H7 (cell line): ENCODE data around the gene FES. TPM values are rescaled to one million over a fixed set of nuclear protein-coding genes. Genes with fewer than 3 reads are reported as not detected.
A peak's percentile ranks its signal among the peaks of the same experiment; 100 is the strongest.

Source experiments
- DNase-seq: peaks from one replicate; pipeline ENCODE4 v3.0.0; 2012
- H3K27me3 ChIP-seq: 2 replicates; pipeline ENCODE4 v1.6.0; 2011; ENCODE audit warnings: mild to moderate bottlenecking, low read length; ENCODE audit not compliant: control insufficient read depth, insufficient read depth
- H3K36me3 ChIP-seq: replicated peaks from 2 replicates; pipeline ENCODE4 v1.5.1; 2011; ENCODE audit warnings: low read length; ENCODE audit not compliant: control insufficient read depth, insufficient read depth
- H3K4me3 ChIP-seq: 2 replicates; pipeline ENCODE4 v1.5.1; 2011; ENCODE audit warnings: low read depth, mild to moderate bottlenecking, control low read depth, low read length, moderate library complexity; ENCODE audit not compliant: insufficient read depth
- total RNA-seq: library from RNA; depleted of rRNA; stranded (reverse); fragments of >200 nt; shearing (Covaris generic); gene quantifications from 2 replicates; pipeline ENCODE4 v1.2.3, GENCODE V29; 2014

FES gene
- total RNA-seq, 1 experiment from 2014 or later, result 11.2 TPM

GRCh38 chr15:90855139-90855538, 29.2 kb upstream of the FES start:
- DNase-seq, result no peak
- Histone ChIP-seq H3K27me3 (no peaks in the 10 kb centered on the region), H3K4me3 (no peak overlapping the region), H3K36me3 (no peaks in the 10 kb centered on the region)

- Histone ChIP-seq H3K27me3 (no peaks in the 10 kb centered on the region), H3K4me3 (no peak overlapping the region), H3K36me3 (no peaks in the 10 kb centered on the region)
- DNase-seq, result no peak
Observed at GRCh38 chr15:90857337-90857736, 27.0 kb upstream of the FES start.

DNA sequence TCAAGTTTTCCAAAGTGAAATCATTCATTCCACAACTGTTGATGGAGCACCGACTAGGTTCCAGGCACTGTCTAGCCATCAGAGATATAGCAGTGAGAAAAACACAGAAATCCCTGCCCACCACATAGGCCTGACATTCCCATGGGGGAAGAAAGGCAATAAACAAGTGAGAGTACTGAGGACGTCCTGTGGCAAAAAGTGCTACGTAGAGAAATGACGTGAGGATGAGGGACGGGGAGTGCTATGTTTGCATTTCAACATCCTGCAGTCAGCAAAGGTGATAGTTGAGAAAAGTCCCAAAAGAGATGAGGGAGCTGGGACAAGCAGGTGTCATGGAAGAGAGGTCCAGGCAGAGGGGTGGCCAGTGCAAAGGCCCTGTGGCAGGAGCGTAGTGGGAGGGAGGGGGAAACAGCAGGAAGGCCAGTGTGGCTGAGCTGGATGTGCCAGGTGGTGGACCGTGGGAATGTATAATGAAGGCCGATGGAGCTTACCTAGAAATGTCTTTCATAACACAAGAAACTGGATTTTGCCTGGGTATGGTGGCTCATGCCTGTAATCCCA, 26.3 kb upstream of the FES start:
- Histone ChIP-seq H3K36me3 (no peaks in the 10 kb centered on the region), H3K4me3 (no peak overlapping the region), H3K27me3 (no peaks in the 10 kb centered on the region)
- DNase-seq, result no peak

GRCh38 chr15:90859234-90860131, 24.8 kb upstream of the FES start:
- peak; percentile 78 for DNase-seq
- no peaks in the 10 kb centered on the region for H3K27me3 ChIP-seq
- no peaks in the 10 kb centered on the region for H3K36me3 ChIP-seq
- no peak overlapping the region for H3K4me3 ChIP-seq

- Histone ChIP-seq H3K27me3 (no peaks in the 10 kb centered on the region), H3K4me3 (no peak overlapping the region), H3K36me3 (no peaks in the 10 kb centered on the region)
- DNase-seq, result no peak
Observed at GRCh38 chr15:90860450-90860849, 23.9 kb upstream of the FES start.

GRCh38 chr15:90860942-90861675, 23.2 kb upstream of the FES start:
- no peak for DNase-seq
- no peaks in the 10 kb centered on the region for H3K36me3 ChIP-seq
- no peaks in the 10 kb centered on the region for H3K27me3 ChIP-seq
- H3K4me3 ChIP-seq, result no peak overlapping the region

DNA sequence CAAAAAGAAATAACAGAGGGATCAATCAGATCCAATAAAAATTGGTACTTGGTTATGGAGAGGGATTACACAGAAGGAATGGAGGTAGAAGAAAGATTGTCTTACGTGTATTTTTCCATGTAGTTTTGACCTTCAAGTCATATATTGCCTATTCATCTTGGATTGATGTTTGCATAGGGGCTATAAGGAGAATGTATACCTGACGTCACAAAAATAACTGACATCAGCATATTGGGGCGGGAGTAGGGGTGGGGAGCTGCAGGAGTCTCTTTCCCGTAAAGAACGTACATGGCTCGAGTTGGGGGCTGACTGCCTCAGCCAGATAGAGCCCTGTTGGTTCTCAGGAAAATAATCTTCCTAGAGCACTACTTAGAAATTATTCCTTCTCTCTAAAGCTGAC, 21.8 kb upstream of the FES start:
- H3K36me3 ChIP-seq, result no peaks in the 10 kb centered on the region
- no peak for DNase-seq
- H3K27me3 ChIP-seq, result no peaks in the 10 kb centered on the region
- H3K4me3 ChIP-seq, result no peak overlapping the region

GRCh38 chr15:90862964-90863778, 21.1 kb upstream of the FES start:
- H3K36me3 ChIP-seq, result no peaks in the 10 kb centered on the region
- no peaks in the 10 kb centered on the region for H3K27me3 ChIP-seq
- DNase-seq, result no peak
- H3K4me3 ChIP-seq, result no peak overlapping the region

DNA sequence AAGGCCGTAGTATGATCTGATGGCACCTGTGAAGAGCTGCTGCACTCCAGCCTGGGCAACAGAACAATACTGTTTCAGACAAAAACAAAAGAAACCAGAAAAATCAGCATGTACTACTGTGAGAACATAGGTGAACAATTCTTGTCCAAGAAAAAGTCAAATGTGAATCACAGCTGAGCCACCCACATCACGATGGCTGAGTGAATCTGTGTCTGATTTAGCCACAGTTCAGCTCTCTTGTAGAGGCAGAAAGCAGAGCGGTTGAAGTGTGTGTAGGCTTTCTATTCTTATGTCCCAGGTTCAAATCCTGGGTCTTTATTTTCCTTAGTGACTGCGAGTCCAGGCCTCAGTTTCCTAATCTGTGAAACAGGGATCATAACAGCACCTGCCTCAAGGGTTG, 20.3 kb upstream of the FES start:
- no peaks in the 10 kb centered on the region for H3K27me3 ChIP-seq
- no peaks in the 10 kb centered on the region for H3K36me3 ChIP-seq
- H3K4me3 ChIP-seq, result no peak overlapping the region
- no peak for DNase-seq

DNA sequence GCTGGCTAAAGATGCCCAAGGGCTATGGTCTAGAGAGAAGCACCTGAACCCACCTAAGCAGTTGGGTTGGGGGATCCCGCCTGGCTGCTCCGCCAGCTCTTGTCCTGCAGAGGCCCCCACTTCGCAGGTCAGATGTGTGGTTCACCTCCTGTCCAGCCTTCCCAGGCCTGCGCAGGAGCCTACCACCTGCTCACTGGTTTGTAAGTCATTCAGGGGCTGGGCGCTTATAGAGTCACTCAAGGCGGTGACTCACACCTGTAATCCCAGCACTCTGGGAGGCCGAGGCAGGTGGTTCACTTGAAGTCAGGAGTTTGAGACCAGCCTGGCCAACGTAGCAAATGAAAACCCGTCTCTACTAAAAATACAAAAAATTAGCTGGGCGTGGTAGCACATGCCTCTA, 19.8 kb upstream of the FES start:
- DNase-seq, result peak; percentile 56
- H3K27me3 ChIP-seq, result no peaks in the 10 kb centered on the region
- H3K36me3 ChIP-seq, result no peaks in the 10 kb centered on the region
- no peak overlapping the region for H3K4me3 ChIP-seq

DNA sequence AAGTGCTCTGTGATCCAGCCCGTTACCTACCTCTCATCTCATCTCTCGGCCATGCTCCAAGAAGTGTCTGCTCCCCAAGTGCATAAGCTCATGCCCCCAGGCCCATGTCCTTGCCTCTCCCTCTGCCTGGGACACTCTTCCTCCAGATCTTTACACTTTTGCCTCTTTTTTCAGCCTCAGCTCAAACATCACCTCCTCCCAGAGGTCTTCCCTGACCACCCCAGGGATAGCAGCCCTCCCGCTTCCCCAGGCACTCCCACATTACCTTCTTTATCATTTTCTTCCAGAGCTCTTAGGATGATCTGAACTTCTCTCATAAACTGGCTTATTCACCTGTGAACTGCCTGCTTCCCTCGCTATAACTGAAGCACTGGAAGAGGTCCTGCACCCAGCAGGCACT, 18.6 kb upstream of the FES start:
- no peaks in the 10 kb centered on the region for H3K27me3 ChIP-seq
- no peak for DNase-seq

DNA sequence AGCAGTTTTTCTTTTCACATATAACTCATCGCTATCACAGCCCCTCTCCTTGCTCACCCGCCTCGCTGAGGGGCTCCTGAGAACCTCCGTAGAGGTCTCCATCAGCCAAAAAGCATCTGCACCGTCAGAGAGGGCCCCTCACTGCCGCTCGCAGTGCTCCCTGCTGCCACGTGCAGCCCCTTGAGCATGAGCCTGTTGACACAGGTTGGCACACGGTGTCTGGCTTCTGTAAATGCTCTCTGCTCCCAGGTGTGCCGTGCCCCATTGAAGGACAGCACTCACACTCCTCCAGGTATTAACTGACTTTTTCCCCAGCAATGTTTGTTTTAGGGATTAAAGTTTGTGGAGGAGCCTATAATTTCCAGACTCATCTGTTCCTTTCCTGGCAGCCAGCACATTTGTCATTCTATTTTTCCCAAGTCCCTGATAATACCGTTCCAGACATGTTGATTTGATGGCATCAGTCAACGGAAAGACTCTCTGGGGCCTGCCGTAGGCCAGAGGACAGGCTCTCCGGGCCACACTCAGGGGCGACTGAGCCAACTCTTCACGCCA, 18.1 kb upstream of the FES start:
- no peaks in the 10 kb centered on the region for H3K27me3 ChIP-seq
- DNase-seq, result no peak
- no peaks in the 10 kb centered on the region for H3K36me3 ChIP-seq
- H3K4me3 ChIP-seq, result no peak overlapping the region

More for the DNA sequence above, 18.6 kb upstream of the FES start:
- no peak overlapping the region for H3K4me3 ChIP-seq
- H3K36me3 ChIP-seq, result no peaks in the 10 kb centered on the region

GRCh38 chr15:90866800-90867199, 17.5 kb upstream of the FES start:
- Histone ChIP-seq H3K27me3 (no peaks in the 10 kb centered on the region), H3K36me3 (no peaks in the 10 kb centered on the region), H3K4me3 (no peak overlapping the region)
- no peak for DNase-seq

DNA sequence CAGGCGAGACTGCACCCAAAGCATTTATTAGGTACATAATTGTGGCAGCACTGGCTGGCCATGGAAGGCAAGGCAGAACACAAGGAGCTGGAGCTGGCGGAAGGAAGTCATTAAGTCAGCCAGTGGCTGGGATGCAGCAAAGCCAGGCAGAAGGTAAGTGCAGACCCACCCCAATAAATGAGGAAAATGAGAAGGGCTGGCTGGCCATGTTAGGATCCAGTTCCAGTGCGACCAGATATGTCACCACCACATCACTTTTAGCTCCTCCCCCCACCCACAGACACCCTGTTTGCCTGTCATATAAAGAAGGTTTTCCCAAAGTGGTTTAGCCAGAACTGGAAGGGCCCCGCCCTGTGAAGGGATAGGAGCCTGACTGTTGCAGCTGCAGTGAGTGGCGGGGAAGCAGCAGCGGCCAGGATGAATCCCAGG, 16.0 kb upstream of the FES start, which contains the start of gene FURIN:
Gene FURIN (plus strand): TSS at position 328 of the 429 bp plus-strand sequence. CDS start 7,153 bp downstream, outside the sequence.
- no peak for DNase-seq
- H3K36me3 ChIP-seq, result no peaks in the 10 kb centered on the region
- no peaks in the 10 kb centered on the region for H3K27me3 ChIP-seq
- H3K4me3 ChIP-seq, result no peak within 1 kb of the TSS
